Lung (tissue), 12 donors: ENCODE measurements around the gene NATD1. TPM values are rescaled to one million over a fixed set of nuclear protein-coding genes. Genes with fewer than 3 reads are reported as not detected.

ENCODE experiments used
- ATAC-seq: fragments of 200-7000 bp; cut with Tn5 transposase; one replicate; pipeline ENCODE4 v1.9.1; 2020; ENCODE audit warnings: moderate number of reproducible peaks; ENCODE audit not compliant: insufficient read depth, low FRiP score
- DNase-seq, 3 donors: peaks; one replicate each; pipeline ENCODE4 v3.0.0-alpha.2; 2013 to 2017
- H3K27ac ChIP-seq, 2 donors: one replicate each; pipeline ENCODE4 v1.5.1; 2013; ENCODE audit warnings: mild to moderate bottlenecking in 2 of 2, moderate library complexity in 2 of 2, control low read depth in 1 of 2, inconsistent platforms in 1 of 2, low read depth in 1 of 2, low read length in 1 of 2
- H3K27me3 ChIP-seq, 3 donors: one replicate each; pipeline ENCODE4 v1.5.1; 2013; ENCODE audit warnings: low read length in 2 of 3; ENCODE audit not compliant: control insufficient read depth in 3 of 3, insufficient read depth in 3 of 3
- H3K36me3 ChIP-seq, 4 donors: one replicate each; pipeline ENCODE4 v1.5.1; 2013; ENCODE audit warnings: low read length in 4 of 4, mild to moderate bottlenecking in 1 of 4, moderate library complexity in 1 of 4; ENCODE audit not compliant: control insufficient read depth in 4 of 4, insufficient read depth in 4 of 4
- H3K4me1 ChIP-seq, 5 donors: one replicate each; pipeline ENCODE4 v1.5.1; 2013; ENCODE audit warnings: low read length in 5 of 5, mild to moderate bottlenecking in 2 of 5, moderate library complexity in 1 of 5; ENCODE audit not compliant: control insufficient read depth in 5 of 5, insufficient read depth in 5 of 5
- H3K4me3 ChIP-seq: one replicate; pipeline ENCODE4 v1.5.1; 2013; ENCODE audit warnings: mild to moderate bottlenecking, control low read depth, moderate library complexity
- H3K9ac ChIP-seq, 2 donors: one replicate each; pipeline ENCODE4 v1.5.1; 2013; ENCODE audit warnings: low read length in 2 of 2, control low read depth in 1 of 2; ENCODE audit not compliant: insufficient read depth in 1 of 2
- H3K9me3 ChIP-seq, 4 donors: one replicate each; pipeline ENCODE4 v1.5.1; 2013; ENCODE audit warnings: low read length in 3 of 4, mild to moderate bottlenecking in 1 of 4, moderate library complexity in 1 of 4; ENCODE audit not compliant: control insufficient read depth in 4 of 4, insufficient read depth in 3 of 4
- CTCF ChIP-seq: IDR thresholded peaks from 2 replicates; pipeline ENCODE4 v1.5.1; 2012; ENCODE audit warnings: mild to moderate bottlenecking; ENCODE audit errors: control extremely low read depth, extremely low read depth
- WGBS, 2 donors: extraction: QIAGEN DNeasy Blood & Tissue Kit; methylation state at CpG; one replicate each; pipeline ENCODE4 v1.1.7; 2013; 5-methylcytosine and 5-hydroxymethylcytosine counted together
- polyA plus RNA-seq, 2 donors: library from polyadenylated mRNA; stranded (reverse); fragments of 200-250 nt; gene quantifications; one replicate each; pipeline ENCODE4 v1.2.1, GENCODE V29; 2013
- total RNA-seq, 2 donors: library from RNA; depleted of rRNA in 1 of 2; stranded (reverse); fragments of >200 nt in 1 of 2; gene quantifications; one replicate each; pipeline ENCODE4 v1.2.1, GENCODE V29; 2014 to 2021
- donor health status: control.
- donor health status: control.
- donor health status: Bipolar disorder and iron deficiency.
- donor health status: healthy.
- donor health status: DM: yes; HTN: yes; CAD: no.

The NATD1 gene
- total and polyA plus RNA-seq, 4 donors: 4.8 to 8.1 (median 6.6) TPM

- TF ChIP-seq CTCF: no peak
- Histone ChIP-seq H3K4me1 (no peaks in the 10 kb centered on the region), H3K36me3 (no peaks in the 10 kb centered on the region), H3K27me3 (no peaks in the 10 kb centered on the region), H3K9me3 (no peaks in the 10 kb centered on the region), H3K4me3 (no peak overlapping the region), H3K27ac (no peak overlapping the region), H3K9ac (no peak overlapping the region)
- ATAC-seq: no peak
- 70 to 76% methylated on average over 7 of the region's 7 CpGs for WGBS, 2 donors
- DNase-seq: no peak
These were observed 15.5 kb upstream of the NATD1 start for GRCh38 chr17:21268596-21269188.

GRCh38 chr17:21263376-21263775 is 10.2 kb upstream of the NATD1 start:
- H3K27ac ChIP-seq: no peak overlapping the region
- no peak overlapping the region for H3K9ac ChIP-seq
- no peaks in the 10 kb centered on the region for H3K36me3 ChIP-seq
- no peaks in the 10 kb centered on the region for H3K9me3 ChIP-seq
- no peak for ATAC-seq
- no peak for DNase-seq
- H3K4me3 ChIP-seq: no peak overlapping the region
- no peak for TF ChIP-seq CTCF
- no peaks in the 10 kb centered on the region for H3K27me3 ChIP-seq
- H3K4me1 ChIP-seq: no peaks in the 10 kb centered on the region
- WGBS, 2 donors: 70 to 74% methylated on average over 6 of the region's 6 CpGs

- Histone ChIP-seq H3K9ac (no peak overlapping the region), H3K36me3 (no peaks in the 10 kb centered on the region), H3K4me3 (no peak overlapping the region), H3K27ac (no peak overlapping the region), H3K27me3 (no peaks in the 10 kb centered on the region), H3K4me1 (no peaks in the 10 kb centered on the region), H3K9me3 (no peaks in the 10 kb centered on the region)
- DNase-seq (no peak), ATAC-seq (no peak)
- no peak for TF ChIP-seq CTCF
- WGBS, 2 donors: 87 to 92% methylated on average over 12 of the region's 12 CpGs
These were observed 9.2 kb upstream of the NATD1 start for GRCh38 chr17:21262259-21262993.
